Vagina (tissue), 2 donors: ENCODE measurements around the gene HDAC1. TPM values are rescaled to one million over a fixed set of nuclear protein-coding genes. Genes with fewer than 3 reads are reported as not detected.
"Not testable (repeated sequence)": the region's sequence is repeated elsewhere in the genome, so short reads cannot be mapped to it uniquely, and the experiment has no call there.

ENCODE experiments used
- DNase-seq, 2 donors: peaks; one replicate each; pipeline ENCODE4 v3.0.0-alpha.2; 2017; ENCODE audit errors: extremely low spot score in 2 of 2
- H3K27ac ChIP-seq: fragments of 200-600 bp; sonication (generic); one replicate; pipeline ENCODE4 v1.5.1; 2019
- H3K27me3 ChIP-seq: fragments of 200-600 bp; sonication (generic); one replicate; pipeline ENCODE4 v1.5.1; 2019
- H3K36me3 ChIP-seq, 2 donors: fragments of 200-600 bp; sonication (generic); one replicate each; pipeline ENCODE4 v1.5.1; 2017 to 2019
- H3K4me1 ChIP-seq: fragments of 200-600 bp; sonication (generic); one replicate; pipeline ENCODE4 v1.5.1; 2019
- H3K4me3 ChIP-seq, 2 donors: fragments of 200-600 bp; sonication (generic); 1 replicate in 1 of 2; 2 replicates in 1 of 2; pipeline ENCODE4 v1.5.1; 2016 to 2019
- H3K9me3 ChIP-seq: fragments of 200-600 bp; sonication (generic); one replicate; pipeline ENCODE4 v1.5.1; 2019
- POLR2A ChIP-seq, 2 donors: fragments of 450-650 bp; IDR thresholded peaks; one replicate each; pipeline ENCODE4 v1.6.1; 2017; ENCODE audit warnings: antibody characterized with exemption in 2 of 2, mild to moderate bottlenecking in 2 of 2, moderate library complexity in 2 of 2
- POLR2AphosphoS5 ChIP-seq, 2 donors: sonication (generic); formaldehyde crosslinking; IDR thresholded peaks; one replicate each; pipeline ENCODE4 v1.9.0; 2017; ENCODE audit warnings: antibody characterized with exemption in 2 of 2, mild to moderate bottlenecking in 2 of 2, low read depth in 1 of 2; ENCODE audit not compliant: insufficient read depth in 1 of 2
- intact Hi-C: fragments of 100-400 bp; cut with DNase I; formaldehyde crosslinking; loops from one replicate; pipeline ENCODE4 v1.15.1; 2023
- total RNA-seq: library from RNA; depleted of rRNA; stranded (reverse); fragments of >200 nt; gene quantifications from one replicate; pipeline ENCODE4 v1.2.3, GENCODE V29; 2016
- TF ChIP-seq, protein P1 (sequence below), 3 experiments: fragments of 450-650 bp in 2 of 3; fragments of 200-600 bp in 1 of 3; sonication (generic) in 1 of 3; IDR thresholded peaks; one replicate each; pipeline ENCODE4 v1.5.1; 2017 to 2019; ENCODE audit warnings: antibody characterized with exemption in 3 of 3, mild to moderate bottlenecking in 2 of 3, moderate library complexity in 2 of 3

HDAC1 gene
- total RNA-seq, 1 donor from 2014 or later, result 65.6 TPM

DNA sequence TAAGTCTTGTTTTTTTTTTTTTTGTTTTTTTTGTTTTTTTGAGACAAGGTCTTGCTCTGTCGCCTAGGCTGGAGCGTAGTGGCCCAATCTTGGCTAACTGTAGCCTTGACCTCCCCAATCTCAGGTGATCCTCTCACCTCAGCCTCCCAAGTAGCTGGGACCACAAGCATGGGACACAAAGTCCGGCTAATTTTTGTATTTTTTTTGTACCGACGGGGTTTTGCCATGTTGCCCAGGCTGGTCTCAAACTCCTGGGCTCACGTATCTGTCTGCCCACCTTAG is 34.7 kb upstream of the HDAC1 start:
- intact Hi-C loops, result no loop called here
- DNase-seq, result no peak

DNA sequence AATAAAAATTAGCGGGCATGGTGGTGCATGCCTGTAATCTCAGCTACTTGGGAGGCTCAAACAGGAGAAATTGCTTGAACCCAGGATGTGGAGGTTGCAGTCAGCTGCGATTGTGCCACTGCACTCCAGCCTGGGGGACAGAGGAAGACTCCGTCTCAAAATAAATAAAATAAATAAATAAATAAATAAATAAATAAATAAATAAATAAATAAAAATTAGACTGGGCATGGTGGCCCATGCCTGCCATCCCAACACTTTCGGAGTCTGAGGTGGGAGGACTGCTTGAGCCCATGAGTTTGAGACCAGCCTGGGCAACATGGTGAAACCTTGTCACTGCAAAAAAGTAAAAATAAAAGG is 28.7 kb upstream of the HDAC1 start:
- H3K36me3 ChIP-seq, result not testable (repeated sequence)

More for the DNA sequence above, 34.7 kb upstream of the HDAC1 start:
- H3K4me1 ChIP-seq, result no peaks in the 10 kb centered on the region
- H3K27me3 ChIP-seq, result no peaks in the 10 kb centered on the region
- H3K9me3 ChIP-seq, result no peaks in the 10 kb centered on the region
- TF ChIP-seq POLR2A (IDR thresholded peaks at IDR 0.05) (no peak), POLR2AphosphoS5 (IDR thresholded peaks at IDR 0.05; ENCODE audit: insufficient read depth in 1 of 2, low read depth in 1 of 2) (no peak)
- TF ChIP-seq, protein P1, sequence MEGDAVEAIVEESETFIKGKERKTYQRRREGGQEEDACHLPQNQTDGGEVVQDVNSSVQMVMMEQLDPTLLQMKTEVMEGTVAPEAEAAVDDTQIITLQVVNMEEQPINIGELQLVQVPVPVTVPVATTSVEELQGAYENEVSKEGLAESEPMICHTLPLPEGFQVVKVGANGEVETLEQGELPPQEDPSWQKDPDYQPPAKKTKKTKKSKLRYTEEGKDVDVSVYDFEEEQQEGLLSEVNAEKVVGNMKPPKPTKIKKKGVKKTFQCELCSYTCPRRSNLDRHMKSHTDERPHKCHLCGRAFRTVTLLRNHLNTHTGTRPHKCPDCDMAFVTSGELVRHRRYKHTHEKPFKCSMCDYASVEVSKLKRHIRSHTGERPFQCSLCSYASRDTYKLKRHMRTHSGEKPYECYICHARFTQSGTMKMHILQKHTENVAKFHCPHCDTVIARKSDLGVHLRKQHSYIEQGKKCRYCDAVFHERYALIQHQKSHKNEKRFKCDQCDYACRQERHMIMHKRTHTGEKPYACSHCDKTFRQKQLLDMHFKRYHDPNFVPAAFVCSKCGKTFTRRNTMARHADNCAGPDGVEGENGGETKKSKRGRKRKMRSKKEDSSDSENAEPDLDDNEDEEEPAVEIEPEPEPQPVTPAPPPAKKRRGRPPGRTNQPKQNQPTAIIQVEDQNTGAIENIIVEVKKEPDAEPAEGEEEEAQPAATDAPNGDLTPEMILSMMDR (IDR thresholded peaks at IDR 0.05), result no peak
- H3K27ac ChIP-seq, result no peak overlapping the region
- no peak overlapping the region for H3K4me3 ChIP-seq
- no peaks in the 10 kb centered on the region for H3K36me3 ChIP-seq

DNA sequence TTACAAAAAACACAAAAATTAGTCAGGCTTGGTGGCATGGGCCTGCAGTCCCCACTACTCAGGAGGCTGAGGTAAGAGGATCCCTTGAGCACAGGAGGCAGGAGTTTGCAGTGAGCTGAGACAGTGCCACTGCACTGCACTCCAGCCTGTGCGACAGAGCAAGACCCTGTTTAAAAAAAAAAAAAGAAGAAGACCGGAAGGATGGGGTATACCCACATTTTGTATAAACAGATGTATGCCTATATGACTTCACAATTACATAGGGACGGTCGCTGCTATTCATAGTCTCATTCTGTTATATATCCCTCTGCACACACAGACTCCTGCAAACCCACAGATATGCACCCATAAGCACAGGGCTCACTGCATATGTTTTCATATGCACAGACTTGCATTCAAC is 28.1 kb upstream of the HDAC1 start:
- no peaks in the 10 kb centered on the region for H3K27me3 ChIP-seq
- no peaks in the 10 kb centered on the region for H3K9me3 ChIP-seq
- TF ChIP-seq POLR2A (IDR thresholded peaks at IDR 0.05) (no peak), POLR2AphosphoS5 (IDR thresholded peaks at IDR 0.05; ENCODE audit: insufficient read depth in 1 of 2, low read depth in 1 of 2) (no peak)
- TF ChIP-seq, protein P1 (IDR thresholded peaks at IDR 0.05), result no peak
- no peaks in the 10 kb centered on the region for H3K36me3 ChIP-seq
- no peak for DNase-seq
- H3K4me3 ChIP-seq, result no peak overlapping the region
- intact Hi-C loops, result no loop called here
- no peak overlapping the region for H3K27ac ChIP-seq
- no peaks in the 10 kb centered on the region for H3K4me1 ChIP-seq

More for the DNA sequence above, 28.7 kb upstream of the HDAC1 start:
- H3K27ac ChIP-seq, H3K4me3 ChIP-seq, H3K27me3 ChIP-seq, H3K4me1 ChIP-seq, intact Hi-C loops, DNase-seq, H3K9me3 ChIP-seq: not testable (repeated sequence)

DNA sequence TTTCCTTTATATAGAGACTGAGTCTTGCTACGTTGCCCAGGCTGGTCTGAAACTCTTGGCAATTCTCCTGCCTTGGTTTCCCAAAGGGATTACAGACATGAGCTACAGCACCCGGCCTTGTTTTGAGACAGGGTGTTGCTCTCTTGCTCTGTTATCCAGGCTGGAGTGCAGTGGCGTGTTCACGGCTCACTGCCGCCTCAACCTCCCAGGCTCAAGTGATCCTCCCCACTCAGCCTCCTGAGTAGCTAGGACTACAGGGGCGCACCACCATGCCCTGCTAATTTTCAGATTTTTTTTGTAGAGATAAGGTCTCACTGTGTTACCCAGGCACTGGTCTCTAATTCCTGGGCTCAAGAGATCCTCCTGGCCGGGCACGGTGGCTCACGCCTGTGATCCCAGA is 26.0 kb upstream of the HDAC1 start:
- TF ChIP-seq, protein P1 (IDR thresholded peaks at IDR 0.05), result no peak
- TF ChIP-seq POLR2A (IDR thresholded peaks at IDR 0.05) (no peak), POLR2AphosphoS5 (IDR thresholded peaks at IDR 0.05; ENCODE audit: insufficient read depth in 1 of 2, low read depth in 1 of 2) (no peak)
- DNase-seq, result no peak
- H3K27ac ChIP-seq, result no peak overlapping the region
- intact Hi-C loops, result no loop called here
- no peaks in the 10 kb centered on the region for H3K4me1 ChIP-seq
- H3K27me3 ChIP-seq, result no peaks in the 10 kb centered on the region
- H3K4me3 ChIP-seq, result no peak overlapping the region
- no peaks in the 10 kb centered on the region for H3K9me3 ChIP-seq
- H3K36me3 ChIP-seq, result no peaks in the 10 kb centered on the region

DNA sequence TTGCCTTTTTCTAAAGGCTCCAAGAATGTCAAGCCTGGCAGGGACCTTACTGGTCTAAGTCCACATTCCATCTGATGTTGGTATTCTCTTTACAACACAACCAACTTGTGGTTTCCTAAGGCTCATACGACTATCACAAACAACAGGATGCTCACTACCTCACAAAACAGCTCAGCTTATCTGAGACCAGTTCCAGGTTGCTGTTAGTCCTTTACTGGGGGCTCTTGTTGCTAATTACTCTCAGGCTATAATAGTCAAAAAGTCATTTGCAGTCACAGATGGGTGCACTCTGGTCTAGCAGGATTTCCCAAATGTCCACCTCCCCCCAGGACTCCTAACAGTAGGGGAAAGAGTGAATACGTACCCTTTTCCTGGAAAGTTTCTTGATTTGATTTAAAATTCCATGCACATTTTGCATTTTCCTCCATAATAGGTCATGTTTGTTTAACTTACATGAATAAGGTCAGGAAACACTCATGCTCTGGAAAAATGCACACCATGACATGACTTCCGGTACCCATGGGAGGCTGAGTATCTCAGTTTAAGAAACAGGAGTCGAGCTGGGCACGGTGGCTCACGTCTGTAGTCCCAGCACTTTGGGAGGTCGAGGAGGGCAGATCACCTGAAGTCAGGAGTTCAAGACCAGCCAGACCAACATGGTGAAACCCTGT is 24.8 kb upstream of the HDAC1 start:
- Histone ChIP-seq H3K36me3 (no peaks in the 10 kb centered on the region), H3K27me3 (no peaks in the 10 kb centered on the region), H3K4me3 (no peak overlapping the region), H3K9me3 (no peaks in the 10 kb centered on the region), H3K27ac (no peak overlapping the region), H3K4me1 (no peaks in the 10 kb centered on the region)
- no peak for DNase-seq
- TF ChIP-seq POLR2A (IDR thresholded peaks at IDR 0.05) (no peak), POLR2AphosphoS5 (IDR thresholded peaks at IDR 0.05; ENCODE audit: insufficient read depth in 1 of 2, low read depth in 1 of 2) (no peak)
- TF ChIP-seq, protein P1 (IDR thresholded peaks at IDR 0.05), result no peak
- intact Hi-C loops, result no loop called here
